Prostate gland (tissue), 2 donors: Measurements from ENCODE around the gene NTM.

Source experiments
- POLR2AphosphoS5 ChIP-seq: sonication (generic); formaldehyde crosslinking; IDR thresholded peaks from one replicate; pipeline ENCODE4 v1.6.1; 2017; ENCODE audit warnings: antibody characterized with exemption
- TF ChIP-seq, protein P1 (sequence below), 4 experiments: fragments of 200-600 bp in 2 of 4; fragments of 450-650 bp in 2 of 4; sonication (generic) in 2 of 4; IDR thresholded peaks; 1 replicate in 3 of 4; 2 replicates in 1 of 4; pipeline ENCODE4 v1.5.1; 2016 to 2019; ENCODE audit warnings: antibody characterized with exemption in 4 of 4, mild to moderate bottlenecking in 2 of 4, moderate library complexity in 2 of 4

DNA sequence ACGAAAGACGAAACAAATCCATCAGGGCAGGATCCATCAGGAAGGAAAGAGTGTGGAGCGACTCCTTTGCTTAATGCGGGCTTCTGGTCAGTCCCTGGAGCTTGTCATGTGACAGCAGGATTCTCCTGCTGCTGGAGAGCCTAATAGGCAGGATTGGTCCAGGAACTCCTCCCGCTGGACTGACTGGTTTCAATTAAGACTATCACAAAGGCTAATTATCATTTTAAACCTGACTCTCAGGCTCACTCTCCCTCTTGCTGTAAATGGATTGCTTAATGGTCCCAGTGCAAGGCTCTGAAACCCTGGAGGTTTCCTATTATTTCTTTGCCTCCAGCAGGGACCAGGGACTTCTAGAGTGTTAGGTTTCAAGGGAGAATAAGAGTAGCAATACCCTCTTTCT, 493.8 kb downstream of the NTM start:
- no peak for TF ChIP-seq POLR2AphosphoS5
- TF ChIP-seq, protein P1, sequence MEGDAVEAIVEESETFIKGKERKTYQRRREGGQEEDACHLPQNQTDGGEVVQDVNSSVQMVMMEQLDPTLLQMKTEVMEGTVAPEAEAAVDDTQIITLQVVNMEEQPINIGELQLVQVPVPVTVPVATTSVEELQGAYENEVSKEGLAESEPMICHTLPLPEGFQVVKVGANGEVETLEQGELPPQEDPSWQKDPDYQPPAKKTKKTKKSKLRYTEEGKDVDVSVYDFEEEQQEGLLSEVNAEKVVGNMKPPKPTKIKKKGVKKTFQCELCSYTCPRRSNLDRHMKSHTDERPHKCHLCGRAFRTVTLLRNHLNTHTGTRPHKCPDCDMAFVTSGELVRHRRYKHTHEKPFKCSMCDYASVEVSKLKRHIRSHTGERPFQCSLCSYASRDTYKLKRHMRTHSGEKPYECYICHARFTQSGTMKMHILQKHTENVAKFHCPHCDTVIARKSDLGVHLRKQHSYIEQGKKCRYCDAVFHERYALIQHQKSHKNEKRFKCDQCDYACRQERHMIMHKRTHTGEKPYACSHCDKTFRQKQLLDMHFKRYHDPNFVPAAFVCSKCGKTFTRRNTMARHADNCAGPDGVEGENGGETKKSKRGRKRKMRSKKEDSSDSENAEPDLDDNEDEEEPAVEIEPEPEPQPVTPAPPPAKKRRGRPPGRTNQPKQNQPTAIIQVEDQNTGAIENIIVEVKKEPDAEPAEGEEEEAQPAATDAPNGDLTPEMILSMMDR (IDR thresholded peaks at IDR 0.05): no peak
